KMS-11 (cell line): ENCODE measurements around the gene FAM168A.

Source experiments
- H2AFZ ChIP-seq: fragments of 200-600 bp; sonication (generic); 2 replicates; pipeline ENCODE4 v1.6.1; 2016; ENCODE audit warnings: antibody characterized with exemption, mixed run types, low read depth
- H3K27ac ChIP-seq: fragments of 200-600 bp; sonication (generic); 2 replicates; pipeline ENCODE4 v1.6.1; 2016; ENCODE audit warnings: mild to moderate bottlenecking, mixed run types
- H3K27me3 ChIP-seq: fragments of 200-600 bp; sonication (generic); 2 replicates; pipeline ENCODE4 v1.6.1; 2017; ENCODE audit warnings: mild to moderate bottlenecking, low read depth, mixed run types, moderate library complexity; ENCODE audit not compliant: insufficient read depth
- H3K36me3 ChIP-seq: fragments of 200-600 bp; sonication (generic); 2 replicates; pipeline ENCODE4 v1.6.1; 2017; ENCODE audit warnings: mild to moderate bottlenecking, mixed run types; ENCODE audit not compliant: insufficient read depth
- H3K4me1 ChIP-seq: fragments of 200-600 bp; sonication (generic); 2 replicates; pipeline ENCODE4 v1.6.1; 2016; ENCODE audit warnings: mild to moderate bottlenecking, low read depth, mixed run types; ENCODE audit not compliant: poor library complexity, severe bottlenecking
- H3K4me2 ChIP-seq: fragments of 200-600 bp; sonication (generic); 2 replicates; pipeline ENCODE4 v1.7.0; 2016; ENCODE audit warnings: mild to moderate bottlenecking, mixed run types
- H3K4me3 ChIP-seq: fragments of 200-600 bp; sonication (generic); IDR thresholded peaks from 2 replicates; pipeline ENCODE4 v1.6.1; 2017; ENCODE audit warnings: low read depth, low read length, mixed read lengths; ENCODE audit not compliant: insufficient read depth
- H3K79me2 ChIP-seq: fragments of 200-600 bp; sonication (generic); 2 replicates; pipeline ENCODE4 v1.6.1; 2016; ENCODE audit warnings: low read depth, mixed run types; ENCODE audit not compliant: insufficient read depth
- H3K9ac ChIP-seq: fragments of 200-600 bp; sonication (generic); 2 replicates; pipeline ENCODE4 v1.6.1; 2016; ENCODE audit warnings: mild to moderate bottlenecking, mixed run types
- H4K20me1 ChIP-seq: fragments of 200-600 bp; sonication (generic); 2 replicates; pipeline ENCODE4 v1.6.1; 2016; ENCODE audit warnings: mild to moderate bottlenecking, mixed run types; ENCODE audit not compliant: insufficient read depth
- CTCF ChIP-seq: fragments of 200-600 bp; sonication (generic); conservative IDR thresholded peaks from 2 replicates; pipeline ENCODE4 v1.6.1; 2017; ENCODE audit warnings: low read depth, mild to moderate bottlenecking, antibody characterized with exemption, low read length, moderate library complexity, mixed read lengths

FAM168A gene

GRCh38 chr11:73358071-73358470 lies 239.8 kb downstream of the FAM168A start:
- Histone ChIP-seq H3K4me1 (no peaks in the 10 kb centered on the region), H4K20me1 (no peaks in the 10 kb centered on the region), H3K27ac (no peak overlapping the region), H3K79me2 (no peaks in the 10 kb centered on the region), H3K9ac (no peak overlapping the region), H3K4me2 (no peak overlapping the region), H3K36me3 (no peaks in the 10 kb centered on the region), H2AFZ (no peak overlapping the region), H3K4me3 (no peak overlapping the region), H3K27me3 (no peaks in the 10 kb centered on the region)
- TF ChIP-seq CTCF = no peak

- no peak overlapping the region for H3K4me2 ChIP-seq
- H3K4me3 ChIP-seq = no peak overlapping the region
- no peak overlapping the region for H2AFZ ChIP-seq
- H3K27me3 ChIP-seq = no peaks in the 10 kb centered on the region
- TF ChIP-seq CTCF = no peak
- H3K27ac ChIP-seq = no peak overlapping the region
- no peaks in the 10 kb centered on the region for H3K79me2 ChIP-seq
- no peaks in the 10 kb centered on the region for H4K20me1 ChIP-seq
- H3K4me1 ChIP-seq = no peaks in the 10 kb centered on the region
- H3K9ac ChIP-seq = no peak overlapping the region
- no peaks in the 10 kb centered on the region for H3K36me3 ChIP-seq
Measured at GRCh38 chr11:73356979-73357860, 240.7 kb downstream of the FAM168A start.

- H3K9ac ChIP-seq = no peak overlapping the region
- H2AFZ ChIP-seq = no peak overlapping the region
- H3K4me1 ChIP-seq = no peaks in the 10 kb centered on the region
- H3K4me3 ChIP-seq = no peak overlapping the region
- no peak for TF ChIP-seq CTCF
- H3K79me2 ChIP-seq = no peaks in the 10 kb centered on the region
- H3K27me3 ChIP-seq = no peaks in the 10 kb centered on the region
- no peaks in the 10 kb centered on the region for H4K20me1 ChIP-seq
- H3K27ac ChIP-seq = no peak overlapping the region
- H3K4me2 ChIP-seq = no peak overlapping the region
- no peaks in the 10 kb centered on the region for H3K36me3 ChIP-seq
Measured at GRCh38 chr11:73355109-73355508, 242.8 kb downstream of the FAM168A start.

- Histone ChIP-seq H3K27me3 (no peaks in the 10 kb centered on the region), H3K4me3 (no peak overlapping the region), H3K79me2 (no peaks in the 10 kb centered on the region), H3K9ac (no peak overlapping the region), H4K20me1 (no peaks in the 10 kb centered on the region), H2AFZ (no peak overlapping the region), H3K36me3 (no peaks in the 10 kb centered on the region), H3K4me1 (no peaks in the 10 kb centered on the region), H3K27ac (no peak overlapping the region), H3K4me2 (no peak overlapping the region)
- TF ChIP-seq CTCF = no peak
Measured at GRCh38 chr11:73353422-73353821, 244.5 kb downstream of the FAM168A start.
